UCSD-AML1 (cell line): ENCODE data around the gene CES4A.

ENCODE experiments used
- DNase-seq: peaks from one replicate; lab custom pipeline; 2025; ENCODE audit not compliant: unreplicated experiment; lab: John Stamatoyannopoulos, UW

Gene CES4A

DNA sequence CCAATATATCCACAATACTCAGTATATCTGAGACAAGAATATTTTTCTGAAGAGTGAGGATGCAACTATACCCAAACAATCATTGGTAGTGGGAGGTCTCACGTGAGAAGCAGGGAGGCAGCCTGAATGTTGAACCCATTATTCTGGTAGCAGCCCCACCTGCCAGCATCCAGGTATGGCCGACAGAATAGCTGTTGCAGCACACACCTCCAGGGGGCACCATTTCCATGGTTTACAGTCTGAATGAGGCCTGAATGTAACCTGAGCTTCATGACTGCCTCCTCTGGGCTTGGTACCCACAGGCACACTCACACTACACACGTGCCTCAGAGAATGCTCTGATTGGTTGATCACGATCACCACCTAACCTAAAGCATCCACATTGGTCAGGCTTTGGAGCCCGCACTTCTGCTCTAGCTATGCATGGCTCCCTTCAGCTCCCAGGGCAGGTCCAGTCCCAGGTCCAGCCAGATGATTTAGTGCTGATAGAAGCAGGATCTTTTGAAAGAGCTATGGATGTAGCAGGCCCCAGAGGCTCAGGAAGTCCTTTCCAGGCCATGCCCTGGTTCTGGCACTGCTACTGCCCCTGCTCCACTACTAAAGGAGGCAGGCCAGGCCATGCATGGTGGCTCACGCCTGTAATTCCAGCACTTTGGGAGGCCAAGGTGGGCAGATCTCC, 29.6 kb downstream of the CES4A start:
- peak; percentile 79 for DNase-seq

DNA sequence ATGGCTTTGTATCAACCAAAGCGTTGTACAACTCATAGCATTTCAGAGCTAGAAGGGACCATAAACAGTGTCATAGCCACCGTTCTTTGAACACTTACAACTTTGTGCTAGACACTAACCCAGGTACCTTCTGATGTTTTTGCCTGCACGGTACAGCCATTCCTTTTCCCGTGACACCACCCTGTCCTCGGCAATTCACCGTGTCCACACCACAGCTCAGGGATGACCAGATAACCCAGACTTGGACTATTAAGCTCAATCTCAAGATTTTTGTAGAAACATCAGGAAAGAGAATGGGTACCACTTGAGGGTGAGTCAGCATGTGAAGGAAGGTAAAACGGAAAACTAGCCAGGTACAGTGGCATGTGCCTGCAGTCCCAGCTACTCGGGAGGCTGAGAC, 30.8 kb downstream of the CES4A start:
- DNase-seq, result no peak

- no peak for DNase-seq
These were observed 32.9 kb downstream of the CES4A start for GRCh38 chr16:67021321-67021720.

DNA sequence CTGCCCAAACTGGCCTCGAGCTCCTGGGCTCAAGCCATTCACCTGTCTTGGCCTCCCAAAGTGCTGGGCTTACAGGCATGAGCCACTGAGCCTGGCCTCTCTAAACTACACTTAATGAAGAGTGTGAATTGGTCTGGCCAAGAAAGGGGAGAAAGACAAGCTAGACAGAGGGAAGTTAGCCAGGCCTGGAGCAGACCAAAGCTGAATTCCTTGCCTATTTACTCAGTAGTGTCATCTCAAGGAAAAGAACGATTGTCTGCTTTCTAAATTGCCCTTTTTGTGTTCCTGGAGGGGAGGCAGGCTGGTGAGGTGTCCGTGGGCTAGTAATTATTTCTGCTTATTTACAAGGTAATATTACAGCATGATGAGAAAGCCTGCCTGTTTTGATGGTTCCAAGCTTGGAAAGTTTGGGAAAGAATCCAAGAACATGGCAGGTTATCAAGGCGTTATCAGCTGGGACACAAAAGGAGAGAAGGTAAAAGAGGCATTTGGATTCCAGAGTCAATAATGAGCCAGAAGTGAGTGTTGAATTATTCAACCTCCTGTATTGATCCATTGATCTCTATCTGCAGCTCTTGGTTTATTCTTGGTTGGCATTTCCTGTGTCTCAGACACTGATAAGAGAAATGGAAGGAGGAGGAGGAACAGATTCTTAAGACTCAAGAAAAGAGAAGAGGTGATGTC, 34.3 kb downstream of the CES4A start:
- no peak for DNase-seq

GRCh38 chr16:67023689-67024088, 35.3 kb downstream of the CES4A start:
- DNase-seq, result no peak

DNA sequence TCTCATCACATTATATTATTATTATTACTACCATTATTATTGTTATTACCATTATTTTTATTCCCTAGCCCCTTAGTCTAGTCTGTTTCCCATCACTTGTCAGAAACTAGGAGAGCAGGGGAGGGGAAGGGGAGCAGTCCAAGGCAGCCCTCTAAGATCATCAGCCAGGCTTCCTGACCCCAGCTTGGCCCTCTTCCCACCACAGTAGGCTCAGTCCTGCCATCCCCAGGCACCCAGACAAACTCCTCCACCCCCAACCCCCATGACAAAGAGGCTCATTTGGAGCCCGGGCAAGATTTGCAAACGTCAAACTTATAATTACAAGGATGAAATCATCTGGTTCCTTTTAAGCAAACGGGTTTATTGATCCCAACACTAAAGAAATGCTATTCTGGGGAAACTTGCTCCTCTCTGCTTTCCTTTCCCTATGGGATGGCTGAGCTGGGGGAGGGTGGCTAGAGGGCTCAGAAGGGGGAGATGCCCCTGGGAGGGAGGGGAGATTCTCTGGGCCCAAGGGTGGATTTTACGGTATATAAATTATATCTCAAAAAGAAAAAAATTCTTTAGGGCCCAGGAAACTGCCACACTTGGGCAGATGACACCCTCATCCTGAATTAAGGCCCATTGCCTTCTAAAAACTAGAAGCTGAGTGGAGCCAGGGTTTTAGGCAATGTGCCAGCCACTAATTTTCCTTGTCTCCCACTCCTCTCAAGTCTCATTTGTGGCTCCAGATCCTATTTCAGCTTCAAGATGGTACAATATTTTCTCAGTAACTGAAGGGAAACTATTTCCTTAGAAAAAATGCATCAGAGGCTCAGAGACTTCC, 36.2 kb downstream of the CES4A start:
- DNase-seq, result no peak

DNA sequence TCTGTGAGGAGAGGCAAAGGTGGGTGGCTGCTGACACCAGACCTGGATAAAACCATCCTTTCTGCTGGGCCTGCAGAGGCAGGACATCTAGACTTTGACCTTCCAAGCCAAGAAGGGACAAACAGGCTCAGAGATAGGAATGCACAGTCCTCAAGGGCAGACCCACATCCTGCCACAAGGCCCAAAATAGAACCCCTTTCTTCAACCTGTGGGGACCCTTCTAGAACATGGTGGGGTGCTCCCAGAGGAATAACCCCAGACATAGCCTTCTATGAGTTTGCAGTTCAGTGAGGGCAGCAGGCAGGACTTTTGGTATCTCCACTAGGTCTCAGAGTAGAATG, 36.8 kb downstream of the CES4A start:
- no peak for DNase-seq

GRCh38 chr16:67026570-67026969, 38.2 kb downstream of the CES4A start:
- no peak for DNase-seq

GRCh38 chr16:67027046-67027445, 38.7 kb downstream of the CES4A start:
- DNase-seq, result no peak

DNA sequence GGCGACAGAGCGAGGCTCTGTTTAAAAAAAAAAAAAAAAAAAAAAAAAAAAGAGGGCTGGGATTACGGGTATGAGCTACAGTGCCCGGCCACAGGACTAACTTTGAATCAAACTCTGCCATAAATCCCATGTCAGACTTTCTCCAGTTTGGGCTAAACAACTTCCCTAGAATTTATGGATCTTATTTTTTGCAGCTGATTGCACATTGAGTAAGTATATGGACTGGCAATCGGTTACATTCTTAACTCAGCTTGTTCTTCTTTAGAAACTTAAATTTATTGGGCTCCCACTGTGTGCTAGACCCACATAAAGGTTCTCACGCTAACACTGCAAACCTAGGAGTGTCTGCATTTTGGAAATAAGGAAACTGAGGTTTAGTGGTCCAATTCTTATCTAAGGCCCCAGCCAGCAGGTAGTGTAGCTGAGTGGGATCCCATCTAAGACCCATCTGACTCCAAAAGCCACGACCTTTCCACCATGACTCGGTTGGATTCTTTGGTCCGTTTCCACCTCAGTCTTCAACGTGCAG, 39.8 kb downstream of the CES4A start:
- DNase-seq, result no peak

DNA sequence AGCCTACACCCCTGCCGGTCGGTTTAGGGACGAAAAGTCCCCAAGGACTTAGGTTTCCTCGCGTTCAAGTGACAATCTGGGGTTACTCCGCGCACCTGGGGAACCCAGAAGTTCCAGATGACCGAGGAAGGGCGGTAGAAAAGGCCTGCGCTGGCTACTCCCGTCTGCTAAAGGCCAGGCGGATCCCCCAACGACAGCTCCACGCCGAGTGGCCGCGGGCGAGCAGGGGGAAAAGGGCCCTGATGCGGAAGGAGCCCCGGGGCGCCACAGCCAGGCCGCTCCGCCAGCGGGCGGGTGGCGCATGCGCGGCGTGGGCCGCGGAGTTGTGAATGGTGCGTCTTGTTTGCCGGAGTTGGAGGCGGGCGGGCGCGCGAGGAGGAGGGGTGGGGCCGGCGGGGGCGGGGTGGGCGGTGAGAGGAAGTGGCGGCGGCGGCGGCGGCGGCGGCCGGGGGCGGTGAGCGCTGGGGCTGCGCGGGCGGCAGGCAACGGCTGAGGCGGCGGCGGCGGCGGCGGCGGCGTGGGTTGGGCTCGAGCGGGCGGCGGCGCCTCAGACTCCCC, 40.4 kb downstream of the CES4A start, which contains the start of gene CBFB:
Gene CBFB (plus strand): TSS at position 454 of the 558 bp plus-strand sequence. CDS start 259 bp downstream, outside the sequence.
- peak; percentile 95 for DNase-seq

- DNase-seq, result peak; percentile 65
These were observed 41.1 kb downstream of the CES4A start for GRCh38 chr16:67029254-67030096.

DNA sequence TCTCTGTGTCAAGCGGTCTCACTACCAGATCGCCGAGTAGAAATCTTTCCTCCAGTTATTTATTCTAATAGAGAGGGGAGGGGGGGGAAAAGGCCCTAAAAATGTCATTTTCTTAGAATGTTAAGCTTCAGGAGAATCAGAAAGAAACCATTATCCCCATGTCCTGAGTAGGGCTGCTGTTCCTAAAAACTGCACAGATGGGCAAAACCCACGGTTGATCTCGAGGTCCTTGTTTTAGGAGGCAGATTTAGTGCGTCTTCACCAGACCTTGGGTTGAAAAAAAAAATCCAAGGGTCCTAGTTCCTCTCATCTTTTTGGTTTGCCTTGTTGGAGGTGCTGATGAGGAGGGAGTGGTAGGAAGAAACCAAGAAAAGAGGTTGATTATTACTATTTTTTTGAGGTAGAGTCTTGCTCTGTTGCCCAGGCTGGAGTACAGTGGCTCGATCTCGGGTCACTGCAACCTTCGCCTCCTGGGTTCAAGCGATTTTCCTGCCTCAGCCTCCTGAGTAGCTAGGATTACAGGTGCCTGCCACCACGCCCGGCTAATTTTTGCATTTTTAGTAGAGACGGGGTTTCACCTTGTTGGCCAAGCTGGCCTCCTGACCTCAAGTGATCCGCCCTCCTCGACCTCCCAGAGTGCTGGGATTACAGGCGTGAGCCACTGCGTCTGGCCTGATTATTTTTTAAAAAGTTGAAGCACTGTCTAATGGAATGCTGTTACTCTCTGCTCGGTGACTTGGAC, 42.0 kb downstream of the CES4A start:
- DNase-seq, result no peak

DNA sequence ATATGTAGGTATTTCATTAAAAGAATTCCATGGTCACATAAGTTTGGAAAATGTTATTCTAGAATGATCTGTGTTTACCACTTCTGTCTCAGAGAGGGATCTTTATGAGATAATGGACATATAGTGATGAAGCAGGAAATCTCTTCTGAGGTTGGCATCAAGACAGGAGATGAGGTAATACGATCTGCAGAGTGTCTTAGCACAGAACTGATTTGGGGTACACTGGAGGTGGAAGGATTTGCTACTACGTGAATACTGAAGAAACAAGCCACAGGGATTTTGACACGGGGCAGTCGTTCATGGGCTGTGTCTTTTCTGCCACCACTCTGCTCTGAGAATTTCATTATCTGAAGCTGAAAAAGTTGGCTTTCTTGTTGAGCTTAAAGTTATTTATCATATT, 46.1 kb downstream of the CES4A start:
- no peak for DNase-seq

- DNase-seq, result no peak
These were observed 47.0 kb downstream of the CES4A start for GRCh38 chr16:67035364-67035763.

- DNase-seq, result no peak
These were observed 47.9 kb downstream of the CES4A start for GRCh38 chr16:67036323-67036741.

DNA sequence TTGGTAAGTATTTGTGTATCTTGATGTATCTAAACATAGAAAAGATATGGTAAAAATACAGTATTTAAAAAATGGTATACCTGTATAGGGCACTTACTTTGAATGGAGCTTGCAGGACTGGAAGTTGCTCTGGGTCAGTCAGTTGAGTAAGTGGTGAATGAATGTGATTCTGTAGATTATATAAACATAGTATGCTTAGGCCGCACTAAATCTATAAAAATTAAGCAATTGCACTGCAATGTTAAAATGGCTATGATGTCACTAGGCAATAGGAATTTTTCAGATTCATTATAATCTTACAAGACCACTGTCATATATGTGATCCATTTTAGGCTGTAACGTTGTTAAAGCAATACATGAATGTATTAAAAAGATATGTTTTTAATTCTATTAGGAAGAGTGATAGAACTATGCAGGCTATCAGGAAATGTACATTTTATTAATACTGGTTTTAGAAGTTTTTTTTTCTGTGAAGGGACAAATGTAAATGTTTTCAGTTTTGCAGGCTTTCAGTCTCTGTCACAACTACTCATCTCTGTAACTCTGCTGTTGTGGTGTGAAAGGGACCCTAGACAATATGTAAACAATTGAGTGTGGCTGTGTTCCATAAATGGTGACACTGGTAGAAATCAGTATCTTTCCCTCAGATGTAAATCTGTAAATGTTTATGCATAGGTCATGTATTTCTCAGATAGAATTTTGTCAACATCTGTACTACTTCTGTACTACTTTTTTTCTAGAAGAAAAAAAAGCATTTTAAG, 51.1 kb downstream of the CES4A start:
- no peak for DNase-seq

DNA sequence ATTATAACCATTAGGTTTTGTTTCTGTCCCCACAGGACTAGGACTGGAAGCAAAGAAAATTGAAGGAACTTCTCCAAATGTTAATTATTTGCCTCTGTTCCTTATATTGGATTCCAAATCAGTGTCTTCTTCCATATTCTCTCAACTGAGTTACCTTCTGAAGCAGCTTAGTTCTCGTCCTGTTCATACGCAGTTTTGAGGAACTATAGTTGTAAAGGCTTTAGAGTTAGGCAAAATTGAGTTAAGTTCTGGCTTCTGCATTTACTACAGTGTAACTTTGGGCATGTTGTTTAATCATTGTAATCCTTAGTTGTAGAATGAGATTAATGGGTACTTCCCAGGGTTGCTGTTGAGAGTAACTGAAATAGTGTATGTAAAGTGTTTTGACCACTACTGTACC, 51.8 kb downstream of the CES4A start:
- DNase-seq, result no peak

- DNase-seq, result no peak
These were observed 52.5 kb downstream of the CES4A start for GRCh38 chr16:67040906-67041305.
